GM19035 (cell line): Measurements from ENCODE around the gene NEBL.

ENCODE experiments used
- ATAC-seq: cut with Tn5 transposase; IDR thresholded peaks from one replicate; pipeline ENCODE4 v1.9.1; 2021; ENCODE audit not compliant: unreplicated experiment

NEBL gene

DNA sequence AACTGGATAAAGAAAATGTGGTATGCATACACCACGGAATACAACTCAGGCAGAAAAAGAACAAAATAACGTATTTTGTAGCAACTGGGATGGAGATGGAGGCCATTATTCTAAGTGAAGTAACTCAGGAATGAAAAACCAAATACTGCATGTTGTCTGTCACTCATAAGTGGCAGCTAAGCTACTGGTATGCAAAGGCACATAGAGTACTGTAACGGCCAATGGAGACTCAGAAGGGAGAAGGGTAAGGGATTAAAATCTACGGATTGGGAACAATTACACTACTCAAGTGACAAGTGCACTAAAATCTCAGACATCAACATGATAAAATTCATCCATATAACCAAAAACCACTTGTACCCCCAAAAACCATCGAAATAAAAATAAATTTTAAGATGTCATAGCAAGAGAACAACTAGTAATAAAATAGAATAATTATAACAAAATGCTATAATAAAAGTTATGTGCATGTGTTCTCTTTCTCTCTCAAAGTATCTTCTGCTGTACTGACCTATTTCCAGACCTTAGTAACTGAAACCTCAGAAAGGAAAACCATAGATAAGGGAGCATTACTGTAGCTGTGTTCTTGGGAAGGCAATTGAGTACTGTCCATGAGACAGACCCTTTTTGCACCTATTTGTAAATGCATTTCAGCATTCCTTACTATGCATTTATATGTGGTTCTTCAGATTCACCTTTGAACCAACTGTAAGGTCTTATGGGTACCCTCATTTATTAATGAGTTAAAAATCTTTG lies 6.7 kb upstream of the NEBL start:
- ATAC-seq = no peak

DNA sequence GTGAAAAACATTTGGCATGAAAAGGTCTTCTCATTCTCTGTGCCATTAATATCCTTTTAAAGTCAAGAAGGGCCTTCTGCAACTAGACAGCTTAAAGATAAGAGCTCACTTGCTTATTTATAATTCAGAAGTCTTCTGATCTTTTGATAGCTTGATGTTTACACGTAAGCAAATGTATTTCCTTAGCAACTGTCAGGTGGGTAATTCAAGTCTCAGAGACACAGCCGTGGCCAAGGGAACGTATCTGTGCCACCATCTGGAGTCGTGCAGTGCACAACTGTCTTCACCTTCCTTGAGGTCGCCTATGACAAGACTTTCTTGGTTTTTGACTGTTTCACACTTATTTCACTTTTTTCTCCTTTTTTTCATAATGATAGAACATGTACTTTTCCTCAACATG lies 4.0 kb upstream of the NEBL start:
- no peak for ATAC-seq

DNA sequence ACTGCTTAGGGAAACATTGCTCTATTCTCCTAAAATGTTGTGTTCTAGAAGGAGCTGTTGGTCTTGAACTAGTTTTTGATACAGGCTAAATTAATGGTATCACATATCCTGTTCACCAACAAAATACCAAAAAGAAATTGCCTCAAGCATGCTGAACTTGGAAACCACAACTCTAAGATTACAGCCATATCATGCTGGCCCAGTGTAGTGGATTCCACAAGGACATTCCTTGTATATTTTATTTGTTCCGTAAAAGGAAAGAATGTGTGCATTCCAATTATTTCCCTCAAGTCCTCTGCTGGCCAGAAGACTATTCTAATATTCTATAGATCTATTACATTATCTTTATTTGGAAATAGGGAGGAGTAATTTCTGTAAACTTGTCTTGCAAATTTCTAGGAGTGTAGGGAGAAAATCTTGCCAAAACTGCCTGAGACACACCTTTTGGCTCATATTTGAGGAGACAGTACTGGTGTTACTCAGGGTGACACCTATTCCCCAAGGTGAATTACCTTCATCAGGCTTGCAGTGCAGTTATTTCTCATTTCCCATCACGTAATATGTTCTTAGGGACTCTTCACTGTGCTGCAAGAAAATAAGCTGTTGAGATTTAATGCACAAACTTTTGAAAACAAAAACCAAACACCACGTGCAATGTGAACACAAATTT lies 1.9 kb upstream of the NEBL start:
- ATAC-seq = no peak

DNA sequence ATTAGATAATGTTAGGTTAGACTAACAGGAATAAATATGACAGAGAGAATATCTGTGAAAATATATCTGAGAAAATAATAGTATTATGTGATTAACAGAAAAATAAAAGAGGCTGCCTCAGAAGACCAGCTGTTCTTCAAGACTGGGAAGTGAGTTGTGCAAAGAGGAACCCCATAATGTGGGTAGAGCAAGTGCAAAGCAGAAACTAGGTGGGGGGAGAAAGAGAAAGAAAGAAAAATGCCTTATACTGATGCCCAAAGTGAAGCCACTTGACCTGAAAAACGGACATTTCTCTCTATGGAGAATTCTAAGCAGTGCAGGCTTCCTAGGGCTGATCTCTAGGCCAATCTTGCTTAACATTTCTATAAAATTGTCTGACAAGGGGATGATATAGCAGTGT lies 3.8 kb downstream of the NEBL start:
- ATAC-seq = no peak

DNA sequence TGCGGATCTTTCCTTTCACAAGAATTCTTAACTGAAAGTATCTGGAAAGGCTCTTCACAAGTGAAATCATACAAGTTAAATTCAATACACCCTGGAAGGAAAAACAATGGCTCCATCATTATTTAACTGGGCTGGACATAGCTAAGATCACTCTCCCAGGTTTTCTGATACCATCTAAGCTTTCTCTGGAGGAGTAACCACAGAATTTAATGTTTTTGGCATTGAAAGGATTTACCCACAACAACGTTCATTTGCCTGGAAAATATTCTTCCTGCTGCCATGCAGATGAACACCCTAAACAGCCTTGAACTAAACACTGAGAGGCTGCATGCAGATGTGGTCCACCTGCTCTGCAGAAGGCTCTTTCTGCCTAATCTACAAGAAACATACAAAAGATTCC lies 4.3 kb downstream of the NEBL start:
- no peak for ATAC-seq

DNA sequence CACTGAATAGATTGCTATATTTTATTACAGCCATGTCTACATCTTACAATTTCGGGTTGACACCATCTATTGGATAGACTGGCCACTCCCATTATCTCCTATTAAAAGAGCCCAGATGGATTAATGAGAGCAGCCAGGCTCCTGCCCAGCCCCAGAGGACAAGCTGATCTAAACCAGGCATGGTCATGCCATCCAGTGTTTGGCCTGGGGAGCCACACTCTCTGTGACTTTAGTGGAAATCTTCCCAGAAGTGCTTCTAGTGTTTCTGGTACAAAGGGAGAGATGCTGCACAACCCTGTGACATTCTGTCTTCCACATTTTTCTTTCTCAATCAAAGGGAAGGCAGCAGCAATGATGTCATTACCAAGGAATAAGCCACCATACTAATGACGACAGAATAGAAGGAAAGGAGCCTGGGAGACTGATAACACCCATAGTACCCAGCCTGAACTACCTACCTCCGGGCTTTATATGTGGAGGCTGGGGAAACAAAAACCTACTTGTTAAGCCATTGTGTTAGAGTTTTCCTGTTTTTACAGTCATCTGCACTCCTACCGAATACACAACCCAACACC lies 5.0 kb downstream of the NEBL start:
- no peak for ATAC-seq

DNA sequence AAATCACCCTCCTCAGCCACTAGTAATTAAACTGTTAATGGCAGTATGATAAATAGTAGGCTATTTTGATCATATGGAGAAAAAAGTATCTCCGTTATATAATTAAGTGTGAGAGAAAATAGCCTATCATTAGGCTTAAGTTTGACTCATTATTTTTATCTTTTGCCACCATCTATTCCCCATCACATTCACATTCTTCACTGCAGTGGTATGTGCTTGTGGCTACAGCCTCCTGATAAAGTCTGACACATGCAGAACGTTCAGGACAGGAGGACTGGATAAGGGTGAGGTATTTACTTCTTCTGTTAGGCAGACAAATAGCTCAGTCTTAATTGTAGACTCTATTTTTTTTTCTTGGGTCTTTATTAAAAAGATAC lies 5.8 kb downstream of the NEBL start:
- ATAC-seq = no peak

DNA sequence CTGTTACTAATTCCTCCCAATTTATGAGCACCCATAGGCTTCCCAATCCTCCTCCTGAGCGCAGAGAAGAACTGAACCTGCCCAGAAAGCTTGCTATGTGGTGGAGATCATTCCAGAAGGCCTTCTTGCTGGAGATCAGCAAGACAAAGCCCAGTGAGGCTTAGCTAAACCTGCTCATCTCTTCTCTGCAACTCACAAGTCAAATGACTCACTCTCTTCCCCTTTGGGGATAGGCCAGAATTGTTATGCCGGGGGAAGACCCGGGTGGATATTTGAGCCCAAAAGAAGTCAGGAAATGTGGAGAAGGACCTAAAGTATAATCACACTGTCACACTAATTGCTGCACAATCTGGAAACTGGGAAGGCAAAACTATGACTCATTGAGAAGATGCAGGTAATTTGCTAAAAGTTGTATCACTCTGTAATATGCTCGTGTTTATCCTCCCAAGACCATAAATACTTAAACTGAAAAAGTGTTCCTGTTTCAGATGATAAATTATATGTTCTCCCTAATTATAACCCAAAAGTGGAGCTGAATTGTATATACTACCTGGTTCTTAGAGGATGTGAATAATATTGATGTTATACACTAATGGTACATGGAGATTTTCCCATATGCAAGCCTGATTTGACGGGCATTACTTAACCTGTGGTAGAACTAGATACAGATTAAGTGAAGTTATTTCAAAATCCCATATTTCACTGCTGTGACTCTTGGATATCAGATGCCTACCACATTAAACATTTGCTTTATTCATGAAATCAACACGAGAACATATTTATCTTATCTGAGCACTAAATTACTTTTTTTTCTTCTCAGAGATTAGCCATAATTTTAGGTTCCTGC lies 6.4 kb downstream of the NEBL start:
- no peak for ATAC-seq

DNA sequence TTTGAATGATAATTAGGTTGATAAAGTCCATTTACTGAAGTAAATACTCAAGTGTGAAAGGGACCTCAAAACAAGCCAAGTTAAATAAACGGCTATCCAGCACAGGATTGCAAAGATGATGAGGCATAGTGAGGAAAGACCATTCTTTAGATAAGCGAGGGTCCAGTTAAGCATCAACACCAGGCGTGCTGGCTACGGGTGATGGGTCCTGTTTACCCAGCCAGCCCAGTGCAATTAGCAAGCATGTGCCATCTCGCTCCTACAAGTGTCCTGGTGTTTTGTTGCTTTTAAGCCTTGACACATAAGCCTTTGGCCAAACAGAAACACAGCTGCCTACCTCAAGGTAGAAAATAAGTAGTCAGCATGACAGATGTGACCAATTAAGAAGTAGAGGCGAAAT lies 7.1 kb downstream of the NEBL start:
- ATAC-seq = no peak

DNA sequence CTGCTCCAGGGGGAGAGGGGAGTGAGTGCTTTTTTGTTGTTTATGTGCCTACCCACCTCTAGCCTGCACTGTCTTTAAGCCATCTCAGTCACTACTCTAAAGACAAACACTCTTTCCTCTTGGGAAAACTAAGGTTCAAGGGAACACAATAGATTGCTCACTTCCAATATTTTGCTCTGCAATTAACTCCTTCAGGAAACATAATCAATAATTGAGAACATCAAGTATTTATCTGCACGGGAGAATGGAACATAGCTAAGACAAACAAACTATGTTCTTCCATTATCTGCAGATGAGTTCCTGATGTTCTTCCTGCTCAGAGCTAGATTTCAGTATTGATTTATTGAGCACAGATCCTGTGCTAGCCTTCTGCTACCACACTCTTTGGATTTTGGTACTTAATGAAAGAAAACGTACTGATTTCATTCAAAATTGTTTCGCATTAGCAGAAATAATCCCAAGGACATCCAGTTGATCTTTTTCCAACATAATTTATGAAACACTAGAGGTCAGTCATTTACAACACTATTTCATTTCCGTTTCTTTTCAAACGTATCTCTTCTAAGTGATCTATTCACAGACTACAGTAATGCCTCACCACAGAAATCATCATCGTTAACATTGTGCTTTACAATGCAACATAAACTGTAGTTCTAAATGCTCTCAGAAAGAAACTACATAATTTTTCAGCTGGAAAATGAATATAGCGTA lies 8.3 kb downstream of the NEBL start:
- no peak for ATAC-seq

DNA sequence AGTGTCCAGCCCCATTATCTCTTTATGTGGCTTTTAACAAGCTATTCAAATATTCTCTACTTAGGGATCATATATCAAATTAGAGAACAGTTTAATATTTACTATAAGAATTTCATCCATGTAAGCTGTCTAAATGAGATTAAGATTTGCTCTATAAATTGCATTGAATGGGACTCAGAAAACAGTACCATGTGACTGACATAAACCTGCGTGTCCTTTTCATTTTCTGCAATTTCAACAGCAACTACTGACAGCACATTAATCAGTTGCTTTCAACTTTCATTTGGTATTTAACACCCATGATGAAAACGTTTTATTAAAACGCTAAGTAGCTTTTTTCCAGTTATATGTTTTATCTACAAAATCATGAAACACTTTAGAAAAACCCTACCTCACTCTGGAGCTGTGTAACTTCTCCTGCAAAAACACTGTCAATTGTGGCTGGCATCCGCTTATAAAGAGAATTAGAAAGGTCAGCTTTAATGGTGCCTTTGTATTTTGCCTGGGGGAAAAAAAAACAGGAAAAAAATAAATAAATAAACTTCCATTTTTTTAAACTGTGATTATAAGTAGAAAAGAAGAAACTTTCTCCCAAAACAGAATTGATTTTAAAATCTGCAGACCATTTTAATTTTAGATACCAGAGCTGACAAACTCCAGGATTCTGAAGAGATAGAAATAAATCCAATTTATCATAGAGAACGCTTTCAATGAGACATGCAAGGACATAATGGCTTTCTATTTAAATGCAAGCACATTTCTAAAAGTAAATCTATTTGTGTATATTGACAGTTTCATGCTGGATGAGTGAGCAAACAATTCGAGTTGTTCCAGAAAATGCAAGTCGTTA lies 9.2 kb downstream of the NEBL start:
- no peak for ATAC-seq

DNA sequence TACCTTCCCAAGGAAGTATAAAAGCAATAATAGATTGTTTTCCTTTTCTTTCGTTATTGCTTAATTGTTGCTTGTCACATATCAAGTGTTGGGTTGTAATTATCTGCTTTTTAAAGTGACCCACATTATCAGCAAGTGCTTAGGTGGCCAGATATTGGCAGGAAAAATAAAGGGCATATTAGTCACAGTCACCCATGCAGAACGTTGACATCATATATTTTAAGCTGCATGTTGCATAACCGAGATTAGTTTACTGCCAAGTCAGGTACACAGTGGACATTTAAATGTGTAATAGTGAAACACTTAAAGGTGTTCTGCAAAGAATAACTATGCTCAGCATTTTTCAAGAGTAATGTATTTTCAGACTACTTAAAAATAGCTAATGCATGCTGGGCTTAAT lies 11.4 kb downstream of the NEBL start:
- ATAC-seq = no peak

DNA sequence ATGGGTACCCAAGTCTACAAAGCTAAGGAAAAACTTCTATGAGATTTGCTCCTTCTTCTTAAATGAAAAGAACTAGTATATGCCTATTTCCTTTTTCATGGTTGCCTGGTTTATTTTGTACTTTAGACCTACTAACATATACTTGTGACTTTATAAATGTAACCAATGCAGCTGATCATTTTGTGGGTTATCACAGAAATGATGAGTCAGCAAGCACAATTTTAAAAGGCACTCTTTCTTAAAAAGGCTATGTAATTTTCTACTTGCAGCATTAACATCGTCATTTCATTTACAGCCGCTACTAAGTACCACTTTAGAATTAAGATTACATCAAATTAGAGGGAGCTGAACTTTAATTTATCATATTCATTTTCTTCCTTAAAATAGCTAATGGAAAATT lies 13.6 kb downstream of the NEBL start:
- no peak for ATAC-seq

DNA sequence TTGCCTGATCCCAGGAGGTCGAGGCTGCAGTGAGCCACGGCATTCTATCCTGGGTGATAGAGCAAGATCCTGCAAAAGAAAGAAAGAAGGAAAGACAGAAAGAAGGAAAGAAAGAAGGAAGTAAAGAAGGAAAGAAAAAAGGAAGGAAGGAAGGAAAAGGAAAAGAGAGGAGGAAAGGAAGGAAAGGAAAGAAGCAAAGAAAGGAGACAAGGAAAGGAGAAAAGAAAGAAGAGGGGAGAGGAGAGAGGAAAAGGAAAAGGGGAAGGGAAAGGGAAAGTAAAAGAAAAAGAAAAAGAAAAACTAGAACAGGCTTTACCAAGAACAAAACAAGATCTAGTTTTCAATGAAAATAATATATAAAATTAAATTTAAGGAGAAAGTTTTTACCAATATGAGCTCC lies 15.0 kb downstream of the NEBL start:
- no peak for ATAC-seq

DNA sequence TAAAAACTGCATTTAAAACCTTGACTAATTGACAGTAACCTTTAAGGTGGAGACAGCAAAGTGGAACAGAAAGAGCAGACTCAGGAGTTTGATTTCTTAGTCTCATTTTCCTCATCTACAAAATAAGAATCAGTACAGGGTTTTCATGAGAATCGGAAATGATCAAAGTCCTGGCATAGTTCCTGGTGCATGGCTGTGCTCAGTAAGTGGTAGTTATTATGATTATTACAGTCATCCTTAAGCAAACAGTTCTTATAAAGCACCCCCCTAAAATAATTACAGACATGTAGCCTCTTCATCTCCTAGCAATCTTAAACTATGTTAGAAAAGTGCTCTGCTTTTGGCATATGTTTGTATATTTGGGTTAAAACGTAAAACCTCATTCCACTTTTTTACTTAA lies 18.0 kb downstream of the NEBL start:
- ATAC-seq = no peak

DNA sequence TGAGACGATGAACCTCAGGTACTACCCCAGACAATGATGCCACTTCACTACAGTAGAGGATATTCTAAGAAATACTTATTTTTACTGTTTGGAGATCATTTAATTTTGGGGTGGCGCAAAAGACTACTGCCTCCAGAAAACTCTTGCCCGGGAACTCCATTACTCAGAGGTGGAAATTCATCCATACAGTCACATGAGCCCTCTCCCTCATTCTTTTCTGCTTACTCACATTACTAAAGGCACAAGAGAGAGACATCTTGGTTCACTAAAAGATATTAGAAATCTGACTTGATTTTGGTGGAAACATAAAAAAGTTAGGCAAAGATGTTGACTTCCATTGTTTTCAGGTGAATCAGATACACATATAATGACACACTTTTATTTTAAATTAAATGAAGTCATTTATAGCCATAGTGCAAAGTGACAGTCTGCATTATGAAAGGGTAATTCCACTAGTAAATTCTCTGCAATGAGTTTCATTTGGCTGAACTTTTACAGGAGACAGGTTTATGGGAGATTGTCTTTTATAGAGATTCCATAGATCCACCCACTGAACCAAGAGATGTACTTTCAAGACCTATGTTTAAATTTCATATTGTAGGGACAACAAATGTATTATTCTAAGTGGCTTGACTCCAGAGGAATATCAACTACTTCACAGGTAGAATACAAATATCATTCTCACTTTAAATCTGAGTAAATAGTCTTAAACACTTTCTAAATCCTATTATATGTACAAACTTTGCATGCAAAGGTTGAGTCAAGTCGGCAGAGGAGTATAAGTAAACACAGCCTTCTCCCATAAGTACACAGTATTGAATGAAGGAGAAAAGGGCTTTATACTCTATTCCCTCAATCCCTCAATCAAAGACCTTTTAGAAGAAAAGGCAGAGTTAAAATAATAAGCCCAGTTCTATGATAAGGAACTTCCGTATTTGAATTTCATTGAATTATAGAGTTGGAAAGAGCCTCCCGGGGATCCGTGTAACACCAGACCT lies 18.8 kb downstream of the NEBL start:
- no peak for ATAC-seq

DNA sequence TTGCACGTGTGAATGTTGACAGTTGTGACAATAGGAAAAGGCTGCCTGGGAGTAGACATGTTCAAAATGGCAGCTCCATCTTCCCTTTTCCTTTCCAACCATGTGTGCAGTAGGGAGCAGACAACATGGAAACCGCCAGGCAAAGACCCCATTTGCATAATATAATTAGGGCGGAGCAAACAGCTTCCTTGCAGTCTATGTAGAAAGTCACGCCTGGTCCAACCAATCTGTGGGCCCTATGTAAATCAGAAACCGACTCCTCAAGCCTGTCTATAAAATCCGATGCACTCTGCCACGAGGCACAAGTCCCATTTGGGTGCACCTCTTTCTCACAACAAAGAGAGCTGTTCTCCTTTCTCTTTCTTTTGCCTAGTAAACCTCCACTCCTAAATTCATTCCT lies 19.6 kb downstream of the NEBL start:
- ATAC-seq = no peak

DNA sequence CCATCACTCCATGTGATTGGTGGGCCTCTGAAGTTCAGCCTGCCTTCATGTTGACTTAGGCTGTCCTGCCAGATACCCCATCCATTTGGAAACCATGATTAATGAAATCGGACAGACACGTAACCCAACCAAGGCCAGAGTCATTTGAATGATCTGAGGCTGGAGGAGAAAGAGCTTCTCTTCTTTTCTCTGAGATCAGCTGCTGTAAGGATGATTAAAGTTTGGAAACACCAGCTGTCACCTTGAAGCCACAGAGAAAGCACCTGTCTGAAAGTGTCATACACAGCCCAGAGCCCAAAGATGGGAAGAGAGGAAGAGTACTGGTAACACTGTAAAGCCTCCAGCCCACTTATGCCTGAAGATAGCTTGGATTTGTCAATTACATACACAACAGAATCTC lies 22.9 kb downstream of the NEBL start:
- ATAC-seq = no peak

DNA sequence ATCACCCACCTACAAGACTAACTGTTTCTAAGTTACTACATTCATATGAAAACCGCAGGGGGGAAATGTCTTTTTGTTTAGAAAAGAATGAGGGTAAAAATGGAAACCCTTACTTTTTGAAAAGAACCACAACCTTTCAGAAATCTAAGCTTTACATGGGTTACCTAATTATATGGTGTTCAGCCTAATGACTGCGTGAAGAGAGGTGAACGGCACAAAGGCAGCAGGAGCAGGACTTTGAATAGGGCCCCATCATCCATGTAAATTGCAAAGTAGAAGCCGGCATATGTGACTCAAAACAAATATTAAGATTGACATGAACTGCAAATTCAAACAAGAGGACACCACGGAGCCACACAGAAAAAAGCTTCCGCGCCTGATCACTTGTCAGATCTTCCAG lies 25.1 kb downstream of the NEBL start:
- ATAC-seq = no peak
